K562 (cell line): ENCODE data around the gene C6orf62. TPM values are rescaled to one million over a fixed set of nuclear protein-coding genes. Genes with fewer than 3 reads are reported as not detected.

Source experiments
- BRD9 ChIP-seq: fragments of 450-650 bp; IDR thresholded peaks from 2 replicates; pipeline ENCODE4 v1.6.1; 2018; ENCODE audit warnings: low read depth; ENCODE audit not compliant: partially characterized antibody
- CXXC5 ChIP-seq: fragments of 250-450 bp; sonication (Bioruptor Pico); IDR thresholded peaks from 2 replicates; pipeline ENCODE4 v1.8.0; 2022; ENCODE audit warnings: inconsistent platforms, mild to moderate bottlenecking, moderate library complexity
- MCM5 ChIP-seq: fragments of 450-650 bp; IDR thresholded peaks from 2 replicates; pipeline ENCODE4 v1.6.1; 2016; ENCODE audit warnings: low read depth
- MEF2A ChIP-seq: IDR thresholded peaks from 2 replicates; pipeline ENCODE4 v1.6.1; 2011; ENCODE audit warnings: low read depth, mild to moderate bottlenecking, low read length, moderate library complexity; ENCODE audit not compliant: control insufficient read depth
- MTF1 ChIP-seq: fragments of 250-450 bp; sonication (Bioruptor Pico); IDR thresholded peaks from 2 replicates; pipeline ENCODE4 v1.9.0; 2021; ENCODE audit warnings: moderate library complexity, mild to moderate bottlenecking, inconsistent platforms, borderline replicate concordance
- NR3C1 ChIP-seq: sonication (generic); formaldehyde crosslinking; IDR thresholded peaks from 2 replicates; pipeline ENCODE4 v1.8.1; 2022; ENCODE audit warnings: missing genetic modification reagents
- PHB ChIP-seq: fragments of 250-450 bp; sonication (Bioruptor Pico); IDR thresholded peaks from 2 replicates; pipeline ENCODE4 v1.5.0; 2021
- PRMT5 ChIP-seq: sonication (generic); formaldehyde crosslinking; IDR thresholded peaks from 2 replicates; pipeline ENCODE4 v1.5.0; 2020; ENCODE audit warnings: missing genetic modification reagents
- PYGO2 ChIP-seq: fragments of 450-650 bp; IDR thresholded peaks from 2 replicates; pipeline ENCODE4 v1.6.1; 2016; ENCODE audit warnings: mild to moderate bottlenecking, missing genetic modification characterization, moderate library complexity, missing compliant biosample characterization
- RBM22 ChIP-seq: fragments of 200-400 bp; formaldehyde crosslinking; IDR thresholded peaks from 2 replicates; pipeline ENCODE4 v1.6.1; 2018; ENCODE audit warnings: low read length, low read depth; ENCODE audit not compliant: poor library complexity, severe bottlenecking
- STAT5A ChIP-seq: IDR thresholded peaks from 2 replicates; pipeline ENCODE4 v1.6.1; 2012; ENCODE audit warnings: low read length, inconsistent platforms, borderline replicate concordance
- ZC3H4 ChIP-seq: sonication (generic); formaldehyde crosslinking; IDR thresholded peaks from 2 replicates; pipeline ENCODE4 v1.9.0; 2021; ENCODE audit warnings: missing genetic modification reagents, borderline replicate concordance
- ZFP36 ChIP-seq: fragments of 150-350 bp; IDR thresholded peaks from 2 replicates; pipeline ENCODE4 v1.6.1; 2018; ENCODE audit warnings: low read length, low read depth; ENCODE audit not compliant: partially characterized antibody
- ZFX ChIP-seq: sonication (generic); formaldehyde crosslinking; IDR thresholded peaks from 2 replicates; pipeline ENCODE4 v1.8.0; 2022; ENCODE audit warnings: mild to moderate bottlenecking, missing genetic modification reagents, moderate library complexity
- ZNF324 ChIP-seq: fragments of 250-450 bp; sonication (Bioruptor Pico); IDR thresholded peaks from 2 replicates; pipeline ENCODE4 v1.4.0; 2020; ENCODE audit warnings: mild to moderate bottlenecking
- ZNF444 ChIP-seq: fragments of 250-450 bp; sonication (Bioruptor Pico); IDR thresholded peaks from 2 replicates; pipeline ENCODE4 v1.4.0; 2020; ENCODE audit warnings: mild to moderate bottlenecking, moderate library complexity
- ZNF695 ChIP-seq: fragments of 450-650 bp; formaldehyde crosslinking; IDR thresholded peaks from 2 replicates; pipeline ENCODE4 v1.4.0; 2020; ENCODE audit warnings: mild to moderate bottlenecking, moderate library complexity
- ZNF76 ChIP-seq: fragments of 250-450 bp; sonication (Bioruptor Pico); IDR thresholded peaks from 2 replicates; pipeline ENCODE4 v1.4.0; 2020; ENCODE audit warnings: mild to moderate bottlenecking, moderate library complexity, borderline replicate concordance
- ZNF79 ChIP-seq: fragments of 250-450 bp; sonication (Bioruptor Pico); IDR thresholded peaks from 2 replicates; pipeline ENCODE4 v1.4.0; 2020; ENCODE audit warnings: low read depth, mild to moderate bottlenecking, moderate library complexity
- polyA plus RNA-seq, 8 experiments: library from polyadenylated mRNA; depleted of rRNA in 4 of 8; stranded (reverse) in 5 of 8; unstranded in 3 of 8; fragments of >200 nt; fragmentation: Nextera tagmentation in 2 of 8; fragmentation: Illumina TruSeq in 1 of 8; extraction: Ambion mirVana in 2 of 8; extraction: Trizol in 1 of 8; gene quantifications; 2 replicates each; pipeline versions ENCODE4 v1.2.1 to v1.2.3, GENCODE V29; 2011 to 2014; ENCODE audit warnings: inconsistent platforms in 1 of 8, missing spikeins in 1 of 8
- total RNA-seq, 7 experiments: library from RNA; depleted of rRNA in 6 of 7; stranded (reverse); fragments of >200 nt in 6 of 7; fragmentation: Illumina TruSeq in 2 of 7; extraction: Trizol in 2 of 7; gene quantifications; 2 replicates each; pipeline versions ENCODE4 v1.2.1 to v1.2.3, GENCODE V29; 2011 to 2021; ENCODE audit warnings: low replicate concordance in 1 of 7
- TF ChIP-seq, protein P1 (sequence below): sonication (generic); formaldehyde crosslinking; IDR thresholded peaks from 2 replicates; pipeline ENCODE4 v1.8.0; 2023; ENCODE audit warnings: mild to moderate bottlenecking, missing genetic modification reagents
- TF ChIP-seq, protein P2 (sequence below): fragments of 200-400 bp; formaldehyde crosslinking; IDR thresholded peaks from 2 replicates; pipeline ENCODE4 v1.6.1; 2017; ENCODE audit warnings: mild to moderate bottlenecking, low read depth, low read length, moderate library complexity
- TF ChIP-seq, protein P3 (sequence below): fragments of 250-450 bp; sonication (Bioruptor Pico); IDR thresholded peaks from 2 replicates; pipeline ENCODE4 v1.5.0; 2021

The C6orf62 gene
- total and polyA plus RNA-seq, 9 of the 15 experiments (the other 6 are each of a cell fraction or from before 2014, with no cell fraction given), result 48.5 to 579 (median 111) TPM

DNA sequence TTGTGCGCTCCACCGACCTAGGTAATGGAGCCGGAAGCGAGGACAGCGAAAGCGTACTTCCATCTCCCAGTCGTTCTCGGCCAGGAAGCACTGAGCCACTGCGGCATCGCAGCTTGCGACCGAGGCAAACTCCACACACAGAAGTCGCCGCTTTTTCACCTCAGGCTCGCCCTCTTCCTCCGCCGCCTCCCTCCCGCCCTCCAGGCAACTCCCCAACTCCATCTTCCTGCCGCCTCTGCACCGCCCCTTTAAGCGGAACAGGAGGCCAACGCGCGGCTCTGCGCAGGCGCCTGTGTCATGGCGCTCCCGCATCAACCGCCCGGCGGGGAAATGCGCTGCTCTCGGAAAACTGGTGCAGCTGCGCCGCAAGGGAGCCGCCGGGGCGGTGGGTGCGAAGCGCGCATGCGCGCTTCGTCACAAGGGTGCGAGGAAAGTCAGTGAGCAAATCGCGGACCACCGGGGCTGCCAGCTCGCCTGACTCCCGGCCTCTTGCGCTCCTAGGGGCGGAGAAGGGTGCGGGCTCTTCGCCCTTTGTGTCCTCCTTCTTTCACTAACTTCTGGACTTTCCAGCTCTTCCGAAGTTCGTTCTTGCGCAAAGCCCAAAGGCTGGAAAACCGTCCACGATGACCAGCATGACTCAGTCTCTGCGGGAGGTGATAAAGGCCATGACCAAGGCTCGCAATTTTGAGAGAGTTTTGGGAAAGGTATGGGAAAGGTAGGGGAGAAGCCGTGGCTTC lies 52.1 kb downstream of the C6orf62 start, which contains the start of the genes ACOT13 and TDP2 (continued):
- no peak for TF ChIP-seq ZNF695 (CRISPR knock-in tag)
- TF ChIP-seq PHB (CRISPR knock-in tag), result peak; percentile 70; the same call in 1 of the 2 replicates
- TF ChIP-seq PRMT5, result no peak
- no peak for TF ChIP-seq MCM5
- peak; percentile 46 for TF ChIP-seq ZFP36
- no peak for TF ChIP-seq ZNF324 (CRISPR knock-in tag)
- no peak for TF ChIP-seq PYGO2
- no peak for TF ChIP-seq ZNF76 (CRISPR knock-in tag)
- peak; percentile 33; the same call in 1 of the 2 replicates for TF ChIP-seq MEF2A
- TF ChIP-seq ZNF444 (CRISPR knock-in tag), result no peak
- no peak for TF ChIP-seq ZC3H4 (CRISPR knock-in tag)
- TF ChIP-seq, protein P1, sequence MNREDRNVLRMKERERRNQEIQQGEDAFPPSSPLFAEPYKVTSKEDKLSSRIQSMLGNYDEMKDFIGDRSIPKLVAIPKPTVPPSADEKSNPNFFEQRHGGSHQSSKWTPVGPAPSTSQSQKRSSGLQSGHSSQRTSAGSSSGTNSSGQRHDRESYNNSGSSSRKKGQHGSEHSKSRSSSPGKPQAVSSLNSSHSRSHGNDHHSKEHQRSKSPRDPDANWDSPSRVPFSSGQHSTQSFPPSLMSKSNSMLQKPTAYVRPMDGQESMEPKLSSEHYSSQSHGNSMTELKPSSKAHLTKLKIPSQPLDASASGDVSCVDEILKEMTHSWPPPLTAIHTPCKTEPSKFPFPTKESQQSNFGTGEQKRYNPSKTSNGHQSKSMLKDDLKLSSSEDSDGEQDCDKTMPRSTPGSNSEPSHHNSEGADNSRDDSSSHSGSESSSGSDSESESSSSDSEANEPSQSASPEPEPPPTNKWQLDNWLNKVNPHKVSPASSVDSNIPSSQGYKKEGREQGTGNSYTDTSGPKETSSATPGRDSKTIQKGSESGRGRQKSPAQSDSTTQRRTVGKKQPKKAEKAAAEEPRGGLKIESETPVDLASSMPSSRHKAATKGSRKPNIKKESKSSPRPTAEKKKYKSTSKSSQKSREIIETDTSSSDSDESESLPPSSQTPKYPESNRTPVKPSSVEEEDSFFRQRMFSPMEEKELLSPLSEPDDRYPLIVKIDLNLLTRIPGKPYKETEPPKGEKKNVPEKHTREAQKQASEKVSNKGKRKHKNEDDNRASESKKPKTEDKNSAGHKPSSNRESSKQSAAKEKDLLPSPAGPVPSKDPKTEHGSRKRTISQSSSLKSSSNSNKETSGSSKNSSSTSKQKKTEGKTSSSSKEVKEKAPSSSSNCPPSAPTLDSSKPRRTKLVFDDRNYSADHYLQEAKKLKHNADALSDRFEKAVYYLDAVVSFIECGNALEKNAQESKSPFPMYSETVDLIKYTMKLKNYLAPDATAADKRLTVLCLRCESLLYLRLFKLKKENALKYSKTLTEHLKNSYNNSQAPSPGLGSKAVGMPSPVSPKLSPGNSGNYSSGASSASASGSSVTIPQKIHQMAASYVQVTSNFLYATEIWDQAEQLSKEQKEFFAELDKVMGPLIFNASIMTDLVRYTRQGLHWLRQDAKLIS (CRISPR knock-in tag), result peak; percentile 34; the same call in 1 of the 2 replicates
- peak; percentile 72 for TF ChIP-seq ZFX (CRISPR knock-in tag)
- no peak for TF ChIP-seq BRD9
- TF ChIP-seq MTF1, result no peak
- no peak for TF ChIP-seq ZNF79 (CRISPR knock-in tag)
- TF ChIP-seq STAT5A, result peak; percentile 28; the same call in 1 of the 2 replicates
- TF ChIP-seq CXXC5 (CRISPR knock-in tag), result peak; percentile 95
- TF ChIP-seq NR3C1 (CRISPR knock-in tag), result no peak
- TF ChIP-seq, protein P2, sequence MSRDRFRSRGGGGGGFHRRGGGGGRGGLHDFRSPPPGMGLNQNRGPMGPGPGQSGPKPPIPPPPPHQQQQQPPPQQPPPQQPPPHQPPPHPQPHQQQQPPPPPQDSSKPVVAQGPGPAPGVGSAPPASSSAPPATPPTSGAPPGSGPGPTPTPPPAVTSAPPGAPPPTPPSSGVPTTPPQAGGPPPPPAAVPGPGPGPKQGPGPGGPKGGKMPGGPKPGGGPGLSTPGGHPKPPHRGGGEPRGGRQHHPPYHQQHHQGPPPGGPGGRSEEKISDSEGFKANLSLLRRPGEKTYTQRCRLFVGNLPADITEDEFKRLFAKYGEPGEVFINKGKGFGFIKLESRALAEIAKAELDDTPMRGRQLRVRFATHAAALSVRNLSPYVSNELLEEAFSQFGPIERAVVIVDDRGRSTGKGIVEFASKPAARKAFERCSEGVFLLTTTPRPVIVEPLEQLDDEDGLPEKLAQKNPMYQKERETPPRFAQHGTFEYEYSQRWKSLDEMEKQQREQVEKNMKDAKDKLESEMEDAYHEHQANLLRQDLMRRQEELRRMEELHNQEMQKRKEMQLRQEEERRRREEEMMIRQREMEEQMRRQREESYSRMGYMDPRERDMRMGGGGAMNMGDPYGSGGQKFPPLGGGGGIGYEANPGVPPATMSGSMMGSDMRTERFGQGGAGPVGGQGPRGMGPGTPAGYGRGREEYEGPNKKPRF, result no peak
- TF ChIP-seq, protein P3, sequence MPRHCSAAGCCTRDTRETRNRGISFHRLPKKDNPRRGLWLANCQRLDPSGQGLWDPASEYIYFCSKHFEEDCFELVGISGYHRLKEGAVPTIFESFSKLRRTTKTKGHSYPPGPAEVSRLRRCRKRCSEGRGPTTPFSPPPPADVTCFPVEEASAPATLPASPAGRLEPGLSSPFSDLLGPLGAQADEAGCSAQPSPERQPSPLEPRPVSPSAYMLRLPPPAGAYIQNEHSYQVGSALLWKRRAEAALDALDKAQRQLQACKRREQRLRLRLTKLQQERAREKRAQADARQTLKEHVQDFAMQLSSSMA, result no peak
- no peak for TF ChIP-seq RBM22
